HepG2 (cell line): ENCODE results near the gene SLC29A1. TPM values are rescaled to one million over a fixed set of nuclear protein-coding genes. Genes with fewer than 3 reads are reported as not detected.
A peak's percentile ranks its signal among the peaks of the same experiment; 100 is the strongest.

Experiments
- CENPBD1 ChIP-seq: sonication (generic); formaldehyde crosslinking; IDR thresholded peaks from 2 replicates; pipeline ENCODE4 v1.8.0; 2022; ENCODE audit warnings: missing genetic modification reagents, low read depth, mild to moderate bottlenecking, borderline replicate concordance
- DBP ChIP-seq: sonication (generic); formaldehyde crosslinking; IDR thresholded peaks from 2 replicates; pipeline ENCODE4 v1.4.0; 2020; ENCODE audit warnings: missing genetic modification reagents; ENCODE audit errors: not compliant biosample characterization
- HBP1 ChIP-seq: IDR thresholded peaks from 2 replicates; pipeline ENCODE4 v1.6.1; 2016; ENCODE audit warnings: low read depth, control low read depth
- HDAC1 ChIP-seq: sonication (generic); formaldehyde crosslinking; IDR thresholded peaks from 2 replicates; pipeline ENCODE4 v1.5.1; 2020; ENCODE audit warnings: mild to moderate bottlenecking, missing genetic modification reagents
- IKZF1 ChIP-seq: fragments of 450-650 bp; IDR thresholded peaks from 2 replicates; pipeline ENCODE4 v1.7.1; 2016
- MAFF ChIP-seq: IDR thresholded peaks from 2 replicates; pipeline ENCODE4 v1.6.1; 2011; ENCODE audit warnings: low read depth, low read length, improper control_type of control experiment
- NFYC ChIP-seq: IDR thresholded peaks from 2 replicates; pipeline ENCODE4 v1.6.1; 2016; ENCODE audit warnings: missing genetic modification reagents, missing compliant biosample characterization
- NKX3-1 ChIP-seq: sonication (generic); formaldehyde crosslinking; IDR thresholded peaks from 2 replicates; pipeline ENCODE4 v1.5.0; 2020; ENCODE audit warnings: missing genetic modification reagents
- PHF5A ChIP-seq: IDR thresholded peaks from one replicate; pipeline ENCODE4 v1.6.1; 2018; ENCODE audit warnings: low read depth, missing genetic modification reagents; ENCODE audit not compliant: unreplicated experiment
- TRAFD1 ChIP-seq: sonication (generic); formaldehyde crosslinking; IDR thresholded peaks from 2 replicates; pipeline ENCODE4 v1.5.1; 2020; ENCODE audit warnings: missing genetic modification reagents, mild to moderate bottlenecking, borderline replicate concordance
- ZMAT3 ChIP-seq: sonication (generic); formaldehyde crosslinking; conservative IDR thresholded peaks from 2 replicates; pipeline ENCODE4 v1.7.0; 2021; ENCODE audit warnings: missing genetic modification reagents
- ZNF18 ChIP-seq: sonication (generic); formaldehyde crosslinking; IDR thresholded peaks from 2 replicates; pipeline ENCODE4 v1.8.0; 2022; ENCODE audit warnings: mild to moderate bottlenecking, missing genetic modification reagents; ENCODE audit not compliant: insufficient replicate concordance
- ZNF24 ChIP-seq: fragments of 450-650 bp; IDR thresholded peaks from 2 replicates; pipeline ENCODE4 v1.6.1; 2017; ENCODE audit warnings: antibody characterized with exemption, mild to moderate bottlenecking
- ZNF296 ChIP-seq: sonication (generic); formaldehyde crosslinking; conservative IDR thresholded peaks from 2 replicates; pipeline ENCODE4 v1.5.0; 2020; ENCODE audit warnings: mild to moderate bottlenecking, missing genetic modification reagents
- ZNF317 ChIP-seq: sonication (generic); formaldehyde crosslinking; IDR thresholded peaks from 2 replicates; pipeline ENCODE4 v1.5.0; 2020; ENCODE audit warnings: mild to moderate bottlenecking, missing genetic modification reagents
- ZNF326 ChIP-seq: sonication (generic); formaldehyde crosslinking; IDR thresholded peaks from 2 replicates; pipeline ENCODE4 v1.4.0; 2020; ENCODE audit warnings: missing genetic modification reagents, borderline replicate concordance
- ZNF605 ChIP-seq: sonication (generic); formaldehyde crosslinking; IDR thresholded peaks from 2 replicates; pipeline ENCODE4 v1.8.0; 2022; ENCODE audit warnings: mild to moderate bottlenecking, missing genetic modification reagents
- ZNF746 ChIP-seq: sonication (generic); formaldehyde crosslinking; IDR thresholded peaks from 2 replicates; pipeline ENCODE4 v1.8.0; 2022; ENCODE audit warnings: mild to moderate bottlenecking, missing genetic modification reagents
- ZSCAN21 ChIP-seq: sonication (generic); formaldehyde crosslinking; IDR thresholded peaks from 2 replicates; pipeline ENCODE4 v1.8.0; 2022; ENCODE audit warnings: mild to moderate bottlenecking, missing genetic modification reagents, moderate library complexity, borderline replicate concordance
- ZSCAN29 ChIP-seq: sonication (generic); formaldehyde crosslinking; conservative IDR thresholded peaks from 2 replicates; pipeline ENCODE4 v1.4.0; 2020; ENCODE audit warnings: mild to moderate bottlenecking, missing genetic modification reagents
- ZXDC ChIP-seq: sonication (generic); formaldehyde crosslinking; IDR thresholded peaks from 2 replicates; pipeline ENCODE4 v1.5.0; 2020; ENCODE audit warnings: mild to moderate bottlenecking, missing genetic modification reagents
- polyA plus RNA-seq, 8 experiments: library from polyadenylated mRNA; depleted of rRNA in 3 of 8; stranded (reverse) in 7 of 8; unstranded in 1 of 8; fragments of >200 nt; fragmentation: Illumina TruSeq in 4 of 8; extraction: Trizol in 4 of 8; gene quantifications; 2 replicates each; pipeline versions ENCODE4 v1.2.1 to v1.2.3, GENCODE V29; 2011 to 2016; ENCODE audit warnings: low read depth in 4 of 8, missing spikeins in 1 of 8, mixed read lengths in 1 of 8; ENCODE audit not compliant: insufficient read depth in 1 of 8
- total RNA-seq, 5 experiments: library from RNA; depleted of rRNA; stranded (reverse); fragments of >200 nt; fragmentation: Illumina TruSeq; extraction: Trizol; gene quantifications; 2 replicates each; pipeline ENCODE4 v1.2.3, GENCODE V29; 2016; ENCODE audit warnings: low read depth in 1 of 5

SLC29A1 gene
- total and polyA plus RNA-seq, 2 of the 13 experiments (the other 11 are each of a cell fraction or from before 2014, with no cell fraction given): 43.2 to 106 TPM

GRCh38 chr6:44245912-44246662 lies 22.7 kb downstream of the SLC29A1 start (continued):
- TF ChIP-seq ZNF605 (CRISPR knock-in tag) (peak; percentile 97), ZXDC (CRISPR knock-in tag) (0 out of 2 replicates have a peak, but pooled peaks have one; percentile 8), ZNF296 (CRISPR knock-in tag) (no peak), HDAC1 (CRISPR knock-in tag) (peak; percentile 13; the same call in 1 of the 2 replicates), MAFF (no peak), DBP (CRISPR knock-in tag) (no peak), ZNF24 (no peak), HBP1 (CRISPR knock-in tag) (0 out of 2 replicates have a peak, but pooled peaks have one; percentile 80), ZMAT3 (CRISPR knock-in tag) (peak; percentile 19; the same call in 1 of the 2 replicates), IKZF1 (no peak), ZSCAN29 (CRISPR knock-in tag) (peak; percentile 2; the same call in 1 of the 2 replicates), TRAFD1 (CRISPR knock-in tag) (no peak; the same call in 1 of the 2 replicates), ZNF18 (CRISPR knock-in tag) (peak; percentile 76), ZNF317 (CRISPR knock-in tag) (no peak; the same call in 1 of the 2 replicates), CENPBD1 (CRISPR knock-in tag) (no peak), ZNF746 (CRISPR knock-in tag) (peak; percentile 78), NFYC (peak; percentile 44), NKX3-1 (CRISPR knock-in tag) (peak; percentile 56), ZNF326 (CRISPR knock-in tag) (no peak), ZSCAN21 (CRISPR knock-in tag) (peak; percentile 66; the same call in 1 of the 2 replicates), PHF5A (CRISPR knock-in tag) (no peak)
